Fibroblast of lung (primary cell): Measurements from ENCODE around the gene MAP2K2. TPM values are rescaled to one million over a fixed set of nuclear protein-coding genes. Genes with fewer than 3 reads are reported as not detected.
A peak's percentile ranks its signal among the peaks of the same experiment; 100 is the strongest.
"Not testable (repeated sequence)": the region's sequence is repeated elsewhere in the genome, so short reads cannot be mapped to it uniquely, and the experiment has no call there.

Source experiments
- DNase-seq, 2 donors: peaks; one replicate each; pipeline versions ENCODE4 v3.0.0 to v3.0.0-alpha.2; 2010; ENCODE audit warnings: low read depth in 2 of 2
- H2AFZ ChIP-seq: 2 replicates; pipeline ENCODE4 v1.5.1; 2012; ENCODE audit warnings: low read length, control low read depth, inconsistent platforms
- H3K27ac ChIP-seq: 2 replicates; pipeline ENCODE4 v1.5.1; 2011; ENCODE audit warnings: low read length, control low read depth; ENCODE audit not compliant: insufficient read depth
- H3K27me3 ChIP-seq: 2 replicates; pipeline ENCODE4 v1.5.1; 2011; ENCODE audit warnings: mild to moderate bottlenecking, low read length; ENCODE audit not compliant: control insufficient read depth, insufficient read depth
- H3K36me3 ChIP-seq: 2 replicates; pipeline ENCODE4 v1.5.1; 2011; ENCODE audit warnings: low read length; ENCODE audit not compliant: control insufficient read depth, insufficient read depth
- H3K4me1 ChIP-seq: 2 replicates; pipeline ENCODE4 v1.5.1; 2011; ENCODE audit warnings: low read length; ENCODE audit not compliant: control insufficient read depth, insufficient read depth; ENCODE audit errors: extremely low read depth
- H3K4me2 ChIP-seq: 2 replicates; pipeline ENCODE4 v1.5.1; 2011; ENCODE audit warnings: low read length, control low read depth; ENCODE audit not compliant: insufficient read depth; ENCODE audit errors: extremely low read depth
- H3K4me3 ChIP-seq, 4 experiments: fragments of 200-600 bp in 1 of 4; sonication (generic) in 1 of 4; replicated peaks in 1 of 4; 2 replicates each; pipeline ENCODE4 v1.5.1; 2011 to 2016; ENCODE audit warnings: low read length in 4 of 4, low read depth in 3 of 4, mild to moderate bottlenecking in 3 of 4, control low read depth in 2 of 4, inconsistent platforms in 1 of 4, mixed read lengths in 1 of 4; ENCODE audit not compliant: insufficient read depth in 1 of 4; ENCODE audit errors: control extremely low read depth in 1 of 4
- H3K79me2 ChIP-seq: 2 replicates; pipeline ENCODE4 v1.5.1; 2012; ENCODE audit warnings: mild to moderate bottlenecking, low read length, inconsistent platforms; ENCODE audit not compliant: control insufficient read depth, insufficient read depth
- H3K9ac ChIP-seq: 2 replicates; pipeline ENCODE4 v1.5.1; 2011; ENCODE audit warnings: mild to moderate bottlenecking, low read length, control low read depth; ENCODE audit not compliant: insufficient read depth
- H3K9me3 ChIP-seq: 2 replicates; pipeline ENCODE4 v1.5.1; 2012; ENCODE audit warnings: low read depth, low read length; ENCODE audit not compliant: control insufficient read depth, insufficient read depth
- H4K20me1 ChIP-seq: 2 replicates; pipeline ENCODE4 v1.5.1; 2011; ENCODE audit warnings: low read length; ENCODE audit not compliant: control insufficient read depth, insufficient read depth; ENCODE audit errors: extremely low read depth
- CTCF ChIP-seq, 2 donors: IDR thresholded peaks in 1 of 2; conservative IDR thresholded peaks in 1 of 2; 1 replicate in 1 of 2; 2 replicates in 1 of 2; pipeline ENCODE4 v1.5.1; 2011 to 2012; ENCODE audit warnings: low read length in 2 of 2, control low read depth in 1 of 2, inconsistent platforms in 1 of 2, low read depth in 1 of 2, mild to moderate bottlenecking in 1 of 2
- EZH2 ChIP-seq: IDR thresholded peaks from 2 replicates; pipeline ENCODE4 v1.5.1; 2012; ENCODE audit warnings: low read length, control low read depth, mild to moderate bottlenecking; ENCODE audit errors: missing control alignments
- polyA plus RNA-seq, 2 donors: library from polyadenylated mRNA; depleted of rRNA in 1 of 2; stranded (reverse) in 1 of 2; unstranded in 1 of 2; fragments of >200 nt; gene quantifications; 2 replicates each; pipeline ENCODE4 v1.2.1, GENCODE V29; 2011 to 2012; ENCODE audit warnings: missing spikeins in 1 of 2
- total RNA-seq: library from RNA; depleted of rRNA; stranded (reverse); fragments of >200 nt; gene quantifications from 2 replicates; pipeline ENCODE4 v1.2.1, GENCODE V29; 2014

Gene MAP2K2
- total and polyA plus RNA-seq, 2 donors (not counting 1 experiment from before 2014, with no cell fraction given): 61.6 to 159 TPM

- Histone ChIP-seq H2AFZ (peak overlapping the region; percentile 15), H3K4me1 (peaks cover 2% of the 10 kb centered on the region), H4K20me1 (no peaks in the 10 kb centered on the region), H3K79me2 (no peaks in the 10 kb centered on the region), H3K36me3 (no peaks in the 10 kb centered on the region), H3K9me3 (no peaks in the 10 kb centered on the region), H3K27ac (peak overlapping the region; percentile 76), H3K4me2 (peak overlapping the region; percentile 51), H3K4me3 (no peak overlapping the region), H3K27me3 (no peaks in the 10 kb centered on the region), H3K9ac (no peak overlapping the region)
- TF ChIP-seq CTCF (conservative IDR thresholded peaks at IDR 0.05 in 1 of 2, IDR thresholded peaks at IDR 0.05 in 1 of 2; ENCODE audit: low read depth in 1 of 2, low read length in 2 of 2) (no peak), EZH2 (no peak)
- peak; percentile 80 to 85 for DNase-seq
Observed at GRCh38 chr19:4130744-4131438, 7.0 kb upstream of the MAP2K2 start.

GRCh38 chr19:4129050-4129449 is 5.1 kb upstream of the MAP2K2 start:
- DNase-seq, H3K4me2 ChIP-seq, H3K4me1 ChIP-seq, H3K4me3 ChIP-seq, H3K9ac ChIP-seq, H3K27me3 ChIP-seq, H3K9me3 ChIP-seq, H4K20me1 ChIP-seq, H3K27ac ChIP-seq, H3K79me2 ChIP-seq, H3K36me3 ChIP-seq, H2AFZ ChIP-seq: not testable (repeated sequence)

GRCh38 chr19:4127322-4127721 is 3.4 kb upstream of the MAP2K2 start:
- H3K27ac ChIP-seq, H3K9ac ChIP-seq, H3K4me3 ChIP-seq, H3K9me3 ChIP-seq, H3K36me3 ChIP-seq, H3K4me1 ChIP-seq, H2AFZ ChIP-seq, H3K27me3 ChIP-seq, DNase-seq, H4K20me1 ChIP-seq, H3K4me2 ChIP-seq: not testable (repeated sequence)
- peaks cover 13% of the 10 kb centered on the region for H3K79me2 ChIP-seq

GRCh38 chr19:4124638-4125037 is 716 bp upstream of the MAP2K2 start:
- Histone ChIP-seq H3K27ac (no peak overlapping the region), H4K20me1 (no peaks in the 10 kb centered on the region), H3K9me3 (no peaks in the 10 kb centered on the region), H3K36me3 (peaks cover 2% of the 10 kb centered on the region), H2AFZ (peak overlapping the region; percentile 39), H3K4me3 (peak overlapping the region in 2 of 4 experiments; percentile 69 to 79), H3K4me2 (peak overlapping the region; percentile 95), H3K27me3 (no peaks in the 10 kb centered on the region), H3K9ac (no peak overlapping the region), H3K4me1 (peaks cover 6% of the 10 kb centered on the region), H3K79me2 (peaks cover 29% of the 10 kb centered on the region)
- TF ChIP-seq CTCF (conservative IDR thresholded peaks at IDR 0.05 in 1 of 2, IDR thresholded peaks at IDR 0.05 in 1 of 2; ENCODE audit: low read depth in 1 of 2, low read length in 2 of 2): no peak
- TF ChIP-seq EZH2: no peak
- DNase-seq: peak in 1 of 2 donors; percentile 2
